Skeletal muscle tissue (tissue), 4 donors: ENCODE measurements around the gene GRHL1. TPM values are rescaled to one million over a fixed set of nuclear protein-coding genes. Genes with fewer than 3 reads are reported as not detected.

ENCODE experiments used
- H3K27ac ChIP-seq: one replicate; pipeline ENCODE4 v1.7.0; 2013; ENCODE audit warnings: mild to moderate bottlenecking, low read depth, low read length, inconsistent platforms
- H3K27me3 ChIP-seq, 3 donors: one replicate each; pipeline ENCODE4 v1.7.0; 2013; ENCODE audit warnings: low read length in 3 of 3; ENCODE audit not compliant: control insufficient read depth in 3 of 3, insufficient read depth in 3 of 3
- H3K36me3 ChIP-seq, 3 donors: one replicate each; pipeline ENCODE4 v1.7.0; 2013; ENCODE audit warnings: low read length in 3 of 3; ENCODE audit not compliant: control insufficient read depth in 3 of 3, insufficient read depth in 3 of 3
- H3K4me1 ChIP-seq, 3 donors: one replicate each; pipeline ENCODE4 v1.7.0; 2013; ENCODE audit warnings: low read length in 3 of 3, mild to moderate bottlenecking in 3 of 3; ENCODE audit not compliant: control insufficient read depth in 3 of 3, insufficient read depth in 3 of 3
- H3K4me3 ChIP-seq, 3 donors: one replicate each; pipeline ENCODE4 v1.7.0; 2013; ENCODE audit warnings: low read length in 3 of 3
- H3K9ac ChIP-seq, 3 donors: one replicate each; pipeline ENCODE4 v1.7.0; 2013; ENCODE audit warnings: low read length in 3 of 3, mild to moderate bottlenecking in 3 of 3, moderate library complexity in 2 of 3, low read depth in 1 of 3
- H3K9me3 ChIP-seq, 3 donors: one replicate each; pipeline ENCODE4 v1.7.0; 2013; ENCODE audit warnings: low read length in 3 of 3; ENCODE audit not compliant: control insufficient read depth in 3 of 3
- total RNA-seq: library from RNA; depleted of rRNA; stranded (reverse); fragments of >200 nt; gene quantifications from one replicate; pipeline ENCODE4 v1.2.3, GENCODE V29; 2014
- donor health status: Osteomylitis.

The GRHL1 gene
- total RNA-seq, 1 donor from 2014 or later, result under 0.01 TPM

DNA sequence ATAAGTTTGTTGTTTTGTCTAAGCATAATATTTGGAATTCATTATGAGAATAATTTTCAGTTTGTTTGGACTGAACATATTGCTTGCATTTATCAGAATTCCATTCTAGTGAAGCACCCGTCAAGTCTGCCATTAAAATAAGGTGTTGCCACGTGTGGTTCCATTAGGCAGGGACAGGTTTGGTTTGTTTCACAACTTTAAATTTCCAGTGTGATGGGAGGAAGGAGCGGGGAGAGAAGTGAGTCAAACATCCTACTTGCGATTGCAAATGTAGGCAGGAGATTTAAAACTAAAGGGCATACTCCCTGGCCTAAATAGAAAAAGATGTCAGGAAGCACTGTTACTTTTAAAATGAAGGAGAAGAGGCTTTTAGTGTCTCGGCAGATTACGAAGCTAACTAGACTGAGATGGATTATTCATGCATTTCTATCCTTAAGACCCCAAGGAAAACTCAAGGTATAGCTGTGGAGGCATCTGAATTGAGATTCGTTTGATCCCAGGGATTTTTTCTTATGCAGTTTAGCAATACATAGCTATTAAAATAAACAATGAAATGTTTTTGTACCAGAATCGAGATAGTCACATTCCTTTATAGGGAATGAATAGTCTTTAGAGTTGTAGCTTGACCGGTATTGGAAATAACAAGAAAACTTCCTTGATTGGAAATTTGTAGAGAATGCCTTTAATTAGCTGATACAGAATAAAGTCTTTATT, 19.8 kb downstream of the GRHL1 start:
- Histone ChIP-seq H3K36me3 (no peaks in the 10 kb centered on the region), H3K9me3 (no peaks in the 10 kb centered on the region), H3K4me3 (no peak overlapping the region), H3K4me1 (peaks cover 7 to 12% (median 8%) of the 10 kb centered on the region in 3 donors), H3K27me3 (no peaks in the 10 kb centered on the region), H3K27ac (no peak overlapping the region), H3K9ac (no peak overlapping the region)

DNA sequence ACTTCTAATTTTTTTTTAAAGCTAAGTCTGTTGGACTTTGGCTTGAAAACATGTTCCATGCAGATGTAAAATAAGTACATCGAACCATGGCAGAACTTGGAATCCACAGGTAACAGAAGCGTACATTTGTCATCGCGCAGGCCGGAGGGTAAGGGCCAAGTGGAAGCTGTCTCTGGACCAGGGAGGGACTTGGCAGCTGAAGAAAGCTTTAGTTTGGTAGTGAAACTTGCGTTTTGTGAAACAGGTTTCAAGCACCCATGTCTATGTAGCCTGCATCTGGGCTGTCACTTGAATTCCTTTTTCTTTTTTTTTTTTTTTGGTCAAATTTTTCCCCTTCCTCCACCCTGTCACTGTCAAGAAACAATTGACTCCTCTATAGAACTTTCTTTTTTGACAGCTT, 20.4 kb downstream of the GRHL1 start:
- H3K9me3 ChIP-seq, result no peaks in the 10 kb centered on the region
- H3K36me3 ChIP-seq, result no peaks in the 10 kb centered on the region
- H3K27ac ChIP-seq, result no peak overlapping the region
- H3K4me1 ChIP-seq, result peaks cover 10 to 18% (median 13%) of the 10 kb centered on the region in 3 donors
- H3K9ac ChIP-seq, result no peak overlapping the region
- no peaks in the 10 kb centered on the region for H3K27me3 ChIP-seq
- H3K4me3 ChIP-seq, result no peak overlapping the region

DNA sequence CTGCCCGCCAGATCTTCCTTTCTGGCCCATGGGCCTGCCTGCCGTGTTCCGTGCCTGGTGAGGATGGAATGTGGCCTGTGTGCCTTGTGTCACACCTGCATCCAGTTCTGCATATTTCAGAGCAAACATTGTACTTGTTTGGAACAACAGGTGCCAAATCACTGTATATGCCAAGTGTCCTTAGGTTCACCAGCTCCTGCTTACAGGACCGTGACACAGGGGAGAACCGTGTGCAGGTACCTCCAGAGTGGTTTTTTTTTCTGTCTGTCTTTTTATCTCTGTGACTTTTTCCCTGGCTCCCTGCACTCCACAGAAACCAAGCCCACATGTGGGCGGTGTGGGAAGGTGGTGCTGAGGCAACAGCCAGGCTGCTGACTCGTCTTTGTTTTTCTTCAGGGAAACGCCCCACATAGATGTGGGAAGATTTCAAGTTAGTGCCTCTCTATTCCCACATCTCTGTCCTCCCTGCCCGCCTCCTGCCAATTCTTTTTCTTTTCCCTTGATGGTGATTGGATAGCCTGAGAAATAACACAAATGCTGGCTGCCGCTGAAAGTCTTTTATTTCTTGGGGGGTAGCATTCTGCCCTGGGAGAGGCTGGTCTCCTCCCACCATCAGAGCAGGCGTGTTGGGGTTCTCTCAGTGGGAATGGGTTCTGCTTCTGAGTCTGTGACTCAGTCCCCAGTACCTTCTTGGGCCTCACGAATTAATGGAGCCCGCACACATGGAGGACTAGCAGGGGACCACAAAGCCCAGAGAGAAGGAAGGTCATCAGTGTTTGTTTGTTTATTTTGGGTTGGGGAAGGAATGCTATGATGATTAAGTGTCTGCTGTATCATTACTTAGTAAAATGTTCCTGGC, 21.4 kb downstream of the GRHL1 start:
- H3K27ac ChIP-seq, result no peak overlapping the region
- no peak overlapping the region for H3K4me3 ChIP-seq
- no peak overlapping the region for H3K9ac ChIP-seq
- H3K9me3 ChIP-seq, result no peaks in the 10 kb centered on the region
- H3K27me3 ChIP-seq, result no peaks in the 10 kb centered on the region
- peaks cover 10 to 18% (median 13%) of the 10 kb centered on the region in 3 donors for H3K4me1 ChIP-seq
- H3K36me3 ChIP-seq, result no peaks in the 10 kb centered on the region

DNA sequence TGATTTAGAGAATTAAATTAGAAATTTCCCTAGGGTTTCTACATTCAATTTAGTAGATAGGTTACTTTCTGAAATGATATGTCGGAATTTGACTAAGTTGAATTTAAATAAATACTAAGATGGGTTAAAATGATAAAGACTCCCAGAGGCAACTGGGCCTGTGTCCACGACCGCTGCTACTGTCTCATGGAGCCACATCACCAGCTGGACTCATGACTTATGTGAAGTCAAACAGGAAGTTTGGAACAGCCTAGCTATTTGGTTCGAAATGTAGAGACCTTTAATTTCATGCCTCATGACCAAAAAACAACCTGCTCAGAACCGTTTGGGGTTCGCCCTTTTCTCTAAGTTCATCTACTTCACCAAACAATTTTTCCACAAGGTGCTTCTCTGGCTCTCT, 22.2 kb downstream of the GRHL1 start:
- Histone ChIP-seq H3K27ac (no peak overlapping the region), H3K4me3 (no peak overlapping the region), H3K9ac (no peak overlapping the region), H3K9me3 (no peaks in the 10 kb centered on the region), H3K4me1 (peaks cover 10 to 18% (median 13%) of the 10 kb centered on the region in 3 donors), H3K27me3 (no peaks in the 10 kb centered on the region), H3K36me3 (no peaks in the 10 kb centered on the region)

DNA sequence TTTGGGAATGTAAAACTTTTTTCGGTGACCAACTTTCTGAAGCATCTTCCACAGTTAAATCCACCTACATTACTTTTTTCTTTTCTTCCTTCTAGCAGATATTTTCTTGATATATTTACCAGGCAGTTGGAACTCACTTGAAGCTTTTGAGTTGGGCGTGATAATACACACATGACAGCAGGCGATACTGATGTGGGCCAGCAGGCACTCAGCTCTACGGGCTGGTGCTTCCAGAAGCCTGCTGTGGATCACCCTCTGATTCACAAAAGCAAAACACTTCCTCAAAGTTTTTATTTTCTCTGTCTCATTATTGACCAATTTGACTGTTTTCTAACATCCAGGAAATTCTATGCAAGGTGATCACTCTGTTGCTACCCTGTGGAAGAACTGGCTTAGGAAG, 22.9 kb downstream of the GRHL1 start:
- peaks cover 10 to 18% (median 13%) of the 10 kb centered on the region in 3 donors for H3K4me1 ChIP-seq
- H3K4me3 ChIP-seq, result no peak overlapping the region
- H3K9me3 ChIP-seq, result no peaks in the 10 kb centered on the region
- no peak overlapping the region for H3K27ac ChIP-seq
- no peaks in the 10 kb centered on the region for H3K36me3 ChIP-seq
- no peak overlapping the region for H3K9ac ChIP-seq
- H3K27me3 ChIP-seq, result no peaks in the 10 kb centered on the region

DNA sequence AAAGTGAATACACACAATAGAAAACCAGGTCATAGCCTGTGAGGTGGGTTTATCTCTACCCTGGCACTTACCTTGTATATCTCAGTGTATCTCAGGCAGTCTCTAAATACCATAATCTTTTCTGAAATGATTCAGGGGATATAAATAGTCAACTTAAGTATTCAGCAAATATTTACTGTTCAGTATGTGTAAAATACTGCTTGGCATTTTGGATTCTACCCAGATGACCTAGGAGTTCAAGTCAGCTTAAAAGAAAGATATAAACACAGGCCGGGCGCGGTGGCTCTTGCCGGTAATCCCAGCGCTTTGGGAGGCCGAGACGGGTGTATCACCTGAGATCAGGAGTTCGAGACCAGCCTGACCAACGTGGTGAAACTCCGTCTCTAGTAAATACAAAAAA, 23.8 kb downstream of the GRHL1 start:
- Histone ChIP-seq H3K4me1 (peaks cover 10 to 16% (median 13%) of the 10 kb centered on the region in 3 donors), H3K9me3 (no peaks in the 10 kb centered on the region), H3K4me3 (no peak overlapping the region), H3K27ac (no peak overlapping the region), H3K36me3 (no peaks in the 10 kb centered on the region), H3K9ac (no peak overlapping the region), H3K27me3 (no peaks in the 10 kb centered on the region)

DNA sequence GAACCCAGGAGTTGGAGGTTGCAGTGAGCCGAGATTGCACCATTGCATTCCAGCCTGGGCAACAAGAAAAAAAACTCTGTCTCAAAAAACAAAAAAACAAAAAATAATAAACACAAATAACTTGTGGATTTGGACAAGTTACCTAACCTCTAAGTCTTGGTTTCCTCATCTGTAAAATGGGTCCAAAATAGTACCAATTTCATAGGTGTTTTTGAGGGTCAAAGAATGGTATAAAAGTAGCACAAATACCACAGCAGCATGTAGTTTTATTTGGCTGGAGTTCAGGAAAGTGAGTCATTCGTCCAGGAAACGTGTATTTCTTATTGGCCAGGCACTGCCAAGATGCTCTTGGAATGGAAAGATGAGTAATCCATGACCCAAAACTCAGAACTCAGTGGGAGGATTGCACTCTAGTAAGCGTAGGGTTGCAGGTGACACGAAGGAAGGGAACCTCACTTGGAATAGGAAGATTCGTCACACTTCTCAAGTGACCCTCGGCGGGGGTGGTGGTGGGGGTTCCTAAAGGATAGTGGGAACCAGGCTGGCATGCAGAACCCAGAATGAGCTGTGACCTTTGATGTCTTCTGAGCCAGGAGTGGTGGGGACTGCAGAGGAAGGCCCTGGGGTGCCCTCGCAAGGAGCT, 24.4 kb downstream of the GRHL1 start:
- H3K9ac ChIP-seq, result no peak overlapping the region

DNA sequence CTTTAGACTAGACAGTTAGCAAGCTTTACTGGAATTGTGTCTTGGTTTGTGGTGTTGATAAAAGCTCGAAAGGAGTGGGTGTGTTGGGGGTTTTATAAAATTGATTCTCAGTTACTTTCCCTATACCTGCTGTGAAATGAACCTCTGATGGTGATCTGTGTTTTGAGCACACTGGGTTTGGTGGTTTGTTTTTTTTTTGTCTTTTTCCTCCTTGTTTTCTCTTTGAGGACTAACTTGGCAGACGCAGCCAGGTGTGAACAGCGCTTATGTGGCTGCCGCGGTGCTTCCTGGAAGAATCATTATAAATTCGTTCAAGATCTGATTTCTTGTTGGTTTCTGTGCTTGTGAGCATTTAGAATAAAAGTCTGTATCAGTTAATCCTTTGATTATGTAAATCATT, 28.5 kb downstream of the GRHL1 start:
- no peak overlapping the region for H3K4me3 ChIP-seq
- no peak overlapping the region for H3K27ac ChIP-seq
- no peak overlapping the region for H3K9ac ChIP-seq
- peaks cover 24 to 26% (median 25%) of the 10 kb centered on the region in 3 donors for H3K4me1 ChIP-seq
- no peaks in the 10 kb centered on the region for H3K9me3 ChIP-seq
- no peaks in the 10 kb centered on the region for H3K36me3 ChIP-seq
- no peaks in the 10 kb centered on the region for H3K27me3 ChIP-seq

More for the DNA sequence above, 24.4 kb downstream of the GRHL1 start:
- Histone ChIP-seq H3K4me1 (peaks cover 10 to 14% (median 10%) of the 10 kb centered on the region in 3 donors), H3K27me3 (no peaks in the 10 kb centered on the region), H3K9me3 (no peaks in the 10 kb centered on the region), H3K27ac (no peak overlapping the region), H3K4me3 (peak overlapping the region in 2 of 3 donors; percentile 0 to 23), H3K36me3 (no peaks in the 10 kb centered on the region)

DNA sequence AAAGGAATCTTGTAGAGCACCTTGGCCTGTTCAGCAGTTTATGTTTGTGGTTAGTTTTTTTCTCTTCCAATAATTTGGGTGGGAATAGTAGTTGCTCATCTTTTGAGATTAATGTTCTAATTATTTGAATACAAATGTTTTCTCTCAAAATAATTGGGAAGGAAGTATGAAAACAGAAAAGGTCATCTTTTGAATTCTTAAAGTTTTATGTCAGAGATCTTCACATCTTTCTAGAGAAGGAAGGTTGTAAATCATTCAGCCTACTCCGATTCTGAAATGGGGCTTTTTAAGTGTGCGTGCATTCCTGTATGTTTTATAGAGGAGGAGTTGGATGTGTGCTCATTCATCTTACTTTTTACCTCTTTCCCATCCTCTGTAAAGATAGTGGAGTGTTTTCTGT, 29.0 kb downstream of the GRHL1 start:
- no peaks in the 10 kb centered on the region for H3K36me3 ChIP-seq
- no peaks in the 10 kb centered on the region for H3K9me3 ChIP-seq
- no peak overlapping the region for H3K9ac ChIP-seq
- H3K4me1 ChIP-seq, result peaks cover 24 to 29% (median 25%) of the 10 kb centered on the region in 3 donors
- no peaks in the 10 kb centered on the region for H3K27me3 ChIP-seq
- no peak overlapping the region for H3K4me3 ChIP-seq
- H3K27ac ChIP-seq, result no peak overlapping the region

DNA sequence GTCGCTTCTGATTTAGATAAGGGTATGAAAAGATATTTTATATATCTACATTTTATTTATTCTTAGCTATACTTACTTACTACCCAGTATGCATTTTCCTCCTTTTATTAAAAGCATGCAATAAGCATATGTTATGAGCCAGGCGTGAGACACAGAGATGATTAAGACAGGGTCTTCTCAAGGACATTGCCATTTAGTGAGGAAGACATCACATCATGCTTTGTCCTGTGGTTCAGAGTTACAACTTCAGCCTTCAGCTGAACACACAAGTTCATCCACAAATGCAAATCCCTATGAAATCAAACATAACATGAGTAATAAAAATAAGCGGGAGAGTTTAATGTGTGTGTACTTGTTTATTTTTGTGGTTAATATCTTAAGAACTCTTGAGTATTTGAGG, 30.2 kb downstream of the GRHL1 start:
- no peak overlapping the region for H3K9ac ChIP-seq
- H3K27ac ChIP-seq, result no peak overlapping the region
- H3K4me3 ChIP-seq, result no peak overlapping the region
- H3K9me3 ChIP-seq, result no peaks in the 10 kb centered on the region
- H3K4me1 ChIP-seq, result peaks cover 13 to 21% (median 15%) of the 10 kb centered on the region in 3 donors
- no peaks in the 10 kb centered on the region for H3K27me3 ChIP-seq
- H3K36me3 ChIP-seq, result no peaks in the 10 kb centered on the region
